Dermis microvascular lymphatic vessel endothelial cell (primary cell): ENCODE results near the gene STMND1. TPM values are rescaled to one million over a fixed set of nuclear protein-coding genes. Genes with fewer than 3 reads are reported as not detected.
A peak's percentile ranks its signal among the peaks of the same experiment; 100 is the strongest.

ENCODE experiments used
- DNase-seq, 2 donors: peaks; one replicate each; pipeline versions ENCODE4 v3.0.0 to v3.0.0-alpha.2; 2010; ENCODE audit warnings: low read depth in 2 of 2
- total RNA-seq: library from RNA; depleted of rRNA; stranded (reverse); fragments of >200 nt; gene quantifications from 2 replicates; pipeline ENCODE4 v1.2.1, GENCODE V29; 2014

STMND1 gene
- total RNA-seq, 1 donor from 2014 or later: not detected

DNA sequence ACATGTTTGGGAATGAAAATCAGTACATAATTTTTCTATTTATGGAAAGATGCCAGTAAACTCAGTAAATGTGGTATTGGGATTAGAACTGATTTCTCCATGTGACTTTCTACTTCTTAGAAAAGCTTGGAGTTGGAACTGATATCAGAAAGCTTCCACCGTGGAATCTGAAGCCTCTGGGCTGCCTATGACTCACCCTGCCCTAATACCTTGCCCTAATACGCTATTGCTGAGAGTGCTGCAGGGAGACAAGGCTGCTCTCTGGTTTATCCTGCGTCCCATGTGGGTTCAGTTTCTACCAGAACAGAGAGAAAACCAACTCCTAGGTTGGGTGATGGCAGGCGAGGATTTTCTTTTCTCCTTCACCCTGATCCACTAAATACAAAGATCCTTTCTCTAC is 3.3 kb upstream of the STMND1 start:
- no peak for DNase-seq

DNA sequence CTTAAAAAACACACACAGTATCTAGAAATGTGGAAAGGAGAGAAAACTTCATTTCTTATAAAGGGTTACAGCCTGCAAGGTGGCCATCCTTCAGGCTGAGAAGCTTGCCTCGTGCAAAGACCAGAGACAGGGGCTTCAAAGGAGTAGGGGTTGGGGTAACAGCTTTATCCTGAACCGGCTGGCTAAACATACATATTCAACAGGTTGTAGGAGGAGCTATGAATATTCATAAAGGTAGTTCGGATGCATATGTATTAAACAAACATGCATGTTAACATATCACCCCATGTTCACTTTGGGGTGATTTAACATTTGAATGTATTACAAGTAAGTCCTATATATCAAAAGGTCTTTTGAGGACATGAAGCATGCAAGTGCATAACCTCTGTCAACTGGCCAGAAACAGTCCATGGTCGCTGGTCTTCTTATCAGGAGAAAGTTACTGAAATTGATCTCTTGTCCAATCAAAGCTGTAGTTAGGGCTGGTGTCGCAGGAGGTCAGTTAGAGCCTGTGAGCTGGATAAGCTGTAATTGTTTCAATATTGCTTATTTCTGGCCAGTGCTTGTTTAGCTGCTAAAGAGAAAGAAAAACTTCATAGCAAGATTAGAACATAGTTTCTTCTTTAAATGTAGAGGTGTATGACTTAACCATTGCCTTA is 2.3 kb upstream of the STMND1 start:
- DNase-seq: no peak

DNA sequence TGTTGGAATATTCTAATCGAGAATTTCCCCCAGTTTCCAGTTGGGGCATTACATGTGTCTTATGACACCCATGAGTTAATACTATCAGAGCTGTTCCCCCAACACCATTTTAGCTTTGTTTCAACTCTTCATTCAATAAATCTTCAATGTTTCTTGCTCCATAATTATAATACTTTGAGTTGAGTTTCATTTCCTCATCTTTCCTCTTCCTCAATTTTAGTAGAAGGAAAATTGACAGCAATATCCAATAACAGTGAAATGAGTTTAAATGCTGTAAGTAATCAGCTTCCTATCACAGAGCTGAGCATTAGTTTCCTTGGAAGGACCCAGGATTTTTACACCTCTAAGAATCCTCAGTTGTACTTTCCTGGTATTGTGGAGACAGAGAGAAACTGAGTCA is 1.0 kb upstream of the STMND1 start:
- no peak for DNase-seq

DNA sequence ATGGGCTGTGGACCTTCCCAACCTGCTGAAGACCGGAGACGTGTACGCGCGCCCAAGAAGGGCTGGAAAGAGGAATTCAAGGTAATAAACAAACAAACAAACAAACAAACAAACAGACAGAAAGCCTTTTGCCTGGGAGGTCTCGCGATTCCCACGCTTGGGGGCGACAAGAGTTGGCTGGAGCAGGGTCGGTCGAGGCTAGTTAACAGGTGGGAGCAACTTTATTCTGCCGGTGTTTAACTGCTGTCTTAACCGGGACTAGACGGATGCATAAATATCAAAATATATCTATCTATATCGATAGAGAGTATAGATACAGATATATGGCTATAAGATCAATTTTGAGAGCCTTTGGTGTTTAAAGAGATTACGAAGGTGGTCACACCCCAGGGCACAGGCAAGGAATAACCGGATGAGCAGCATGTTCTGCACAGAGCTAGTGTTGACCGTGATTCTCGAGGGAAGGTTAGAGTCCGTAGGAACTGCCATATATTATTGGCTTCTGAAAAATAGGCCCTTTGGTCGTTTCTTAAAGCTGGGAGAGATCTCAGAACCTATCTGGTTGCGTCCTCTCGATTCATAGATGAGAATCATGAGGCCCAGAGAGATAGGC is 514 bp downstream of the STMND1 start:
- DNase-seq: no peak

DNA sequence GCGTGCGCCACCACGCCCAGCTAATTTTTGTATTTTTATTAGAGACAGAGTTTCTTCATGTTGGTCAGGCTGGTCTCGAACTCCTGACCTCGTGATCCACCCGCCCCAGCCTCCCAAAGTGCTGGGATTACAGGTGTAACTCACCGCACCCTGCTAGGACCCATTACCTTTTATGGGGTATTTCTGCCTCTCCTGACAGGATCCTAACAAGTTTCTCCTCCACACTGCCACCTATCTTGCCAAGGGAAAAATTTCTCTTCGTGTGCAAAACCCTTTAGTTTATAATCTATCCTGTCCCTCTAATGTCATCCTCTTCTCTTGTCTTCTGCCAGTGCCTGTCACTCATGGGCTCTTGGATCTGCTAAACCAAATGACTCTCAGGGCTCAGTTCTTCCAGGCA is 1.9 kb downstream of the STMND1 start:
- DNase-seq: no peak

DNA sequence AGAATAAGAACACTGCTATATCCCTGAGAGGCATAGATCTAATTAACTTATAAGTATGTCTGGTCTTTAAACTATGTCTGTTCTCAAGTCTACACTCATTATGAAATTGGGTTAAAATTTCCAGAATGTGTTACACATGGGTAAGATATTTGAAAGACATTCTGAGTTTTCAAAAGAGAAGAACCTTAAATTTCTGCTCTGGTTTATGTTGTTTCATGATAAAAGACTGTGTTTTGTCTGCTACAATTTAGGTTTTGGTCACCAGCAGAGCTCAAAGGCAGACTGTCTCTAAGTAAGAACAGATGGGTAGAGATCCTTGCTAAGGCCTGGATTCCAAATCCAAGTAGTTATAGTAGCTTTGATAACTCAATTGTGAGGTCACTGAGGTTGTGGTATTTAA is 6.0 kb downstream of the STMND1 start:
- no peak for DNase-seq

DNA sequence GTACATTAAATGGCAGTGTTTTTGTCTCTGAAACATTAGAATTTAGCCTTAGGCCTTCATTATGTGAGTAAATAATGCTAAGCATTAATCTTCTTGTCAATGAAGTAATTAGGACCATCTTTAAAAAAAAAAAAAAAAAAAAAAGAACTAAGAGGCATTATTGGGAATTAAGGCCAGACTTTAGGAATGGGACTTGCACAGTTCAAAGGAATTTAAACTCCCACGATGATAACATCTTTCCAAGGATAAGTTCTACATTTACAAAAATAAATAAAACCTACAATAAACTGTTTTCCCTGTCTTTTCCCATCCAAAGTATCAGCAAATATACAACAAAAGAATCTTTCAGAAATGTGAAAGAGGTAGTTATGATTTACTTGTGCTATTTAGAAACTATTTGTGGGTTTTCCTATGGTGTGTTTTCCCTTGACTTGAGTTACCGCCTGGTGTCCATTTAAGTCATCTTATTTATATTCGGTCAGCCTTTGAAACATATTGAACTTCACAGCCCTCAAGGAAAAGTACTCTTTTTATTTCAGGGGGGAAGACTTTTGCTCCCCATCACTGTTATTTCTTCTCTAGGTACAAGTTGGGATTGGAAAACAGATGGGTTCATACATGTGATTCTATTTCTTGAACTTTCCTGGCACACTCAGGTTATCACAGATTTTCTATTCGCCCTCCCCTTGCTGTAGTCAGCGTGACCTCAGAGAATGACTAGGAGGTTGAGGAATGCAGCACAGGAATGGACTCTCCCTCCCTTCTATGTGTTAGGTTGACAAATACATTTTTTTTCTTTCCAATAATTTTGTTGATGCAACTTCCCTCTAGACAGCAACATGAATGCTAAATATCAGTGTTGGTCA is 13.6 kb downstream of the STMND1 start:
- DNase-seq: peak; percentile 28 to 43

DNA sequence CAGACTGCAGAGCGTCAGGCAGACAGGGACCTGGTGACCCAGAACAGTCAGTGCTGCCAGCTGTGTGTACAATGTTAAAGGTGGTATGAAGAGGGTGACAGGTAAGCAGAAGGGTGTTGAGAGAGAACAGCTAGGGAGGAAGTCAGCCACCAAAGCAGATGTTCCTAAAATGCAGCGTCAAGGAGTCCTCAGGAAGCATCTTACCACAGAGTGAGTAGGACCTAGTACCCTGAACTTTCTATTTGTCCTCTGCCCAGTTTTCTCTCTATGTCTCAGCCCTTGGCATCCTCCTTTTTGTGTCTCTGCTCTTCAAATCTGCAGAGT is 14.2 kb downstream of the STMND1 start:
- DNase-seq: no peak

DNA sequence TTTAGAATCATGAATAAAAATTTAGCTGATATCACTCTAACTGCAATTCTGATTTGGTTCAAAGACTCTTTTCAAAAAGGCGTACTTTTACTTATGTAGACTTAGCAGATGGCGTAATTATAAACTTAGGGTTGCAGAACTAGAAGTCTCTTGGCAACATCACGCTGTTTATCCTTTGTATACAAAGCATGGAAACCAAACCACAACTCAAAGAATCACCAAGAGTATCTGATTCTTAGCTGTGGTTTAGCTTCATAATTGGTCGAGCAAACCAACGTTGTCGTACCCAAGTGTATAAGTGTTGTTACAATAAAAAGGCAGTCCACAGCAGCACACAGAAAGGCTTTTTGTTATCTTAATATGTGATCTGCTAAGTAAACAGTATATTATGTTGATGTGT is 18.2 kb downstream of the STMND1 start:
- no peak for DNase-seq

DNA sequence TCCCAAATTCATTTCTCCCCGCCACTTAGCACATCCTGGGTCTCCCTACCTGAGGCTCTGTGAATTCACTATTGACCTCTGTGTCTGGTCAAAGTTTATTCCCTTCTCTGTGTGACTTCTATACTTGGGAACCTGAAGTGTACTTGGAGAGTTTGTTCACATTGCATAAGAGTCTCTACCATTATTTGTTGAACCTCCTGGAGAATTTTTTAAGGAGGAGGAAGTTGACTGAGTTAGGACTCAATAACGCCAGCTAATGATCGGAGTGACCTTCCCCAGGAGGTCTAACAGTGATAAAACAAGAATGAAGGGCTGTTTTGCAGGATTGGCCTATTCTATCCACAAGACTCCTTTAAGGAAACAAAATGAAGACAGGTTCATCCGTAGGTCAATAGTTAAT is 23.6 kb downstream of the STMND1 start:
- DNase-seq: no peak

DNA sequence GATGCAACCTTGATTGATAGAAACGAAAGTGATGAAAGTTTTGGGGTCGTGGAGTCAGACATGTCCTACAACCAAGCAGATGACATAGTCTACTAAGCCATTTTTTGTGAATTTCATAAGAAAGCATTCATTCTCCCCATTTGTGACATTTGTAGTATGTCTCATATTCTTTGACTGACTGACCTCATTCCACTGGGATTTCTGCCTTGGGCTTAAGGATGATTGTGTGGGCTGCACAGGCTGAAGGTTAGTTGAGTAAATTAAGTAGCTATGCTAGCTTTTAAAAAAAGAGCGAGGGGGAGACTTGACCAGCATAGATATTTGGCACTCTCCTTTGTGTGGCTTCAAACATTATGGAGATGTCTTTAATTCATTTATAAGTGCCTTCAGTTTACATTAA is 28.9 kb downstream of the STMND1 start:
- no peak for DNase-seq

DNA sequence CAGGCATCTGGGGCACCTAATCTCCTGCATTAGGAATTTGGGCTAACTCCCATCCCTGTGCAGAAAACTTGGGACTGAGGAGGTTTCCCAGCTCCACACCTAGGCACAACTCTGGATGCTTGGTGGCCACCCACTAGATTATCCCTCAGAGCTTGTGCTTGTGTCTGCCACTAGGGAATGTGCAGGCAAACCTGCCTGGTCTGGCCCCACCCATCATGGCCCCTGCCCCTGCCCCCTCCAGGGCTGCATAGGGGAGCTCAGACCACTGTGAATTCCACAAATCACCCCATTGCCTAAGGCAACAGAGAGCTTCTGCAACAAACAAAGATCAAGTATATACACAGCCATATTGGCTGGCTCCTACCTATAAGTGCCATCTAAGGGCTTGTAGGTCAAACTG is 31.1 kb downstream of the STMND1 start:
- DNase-seq: no peak

DNA sequence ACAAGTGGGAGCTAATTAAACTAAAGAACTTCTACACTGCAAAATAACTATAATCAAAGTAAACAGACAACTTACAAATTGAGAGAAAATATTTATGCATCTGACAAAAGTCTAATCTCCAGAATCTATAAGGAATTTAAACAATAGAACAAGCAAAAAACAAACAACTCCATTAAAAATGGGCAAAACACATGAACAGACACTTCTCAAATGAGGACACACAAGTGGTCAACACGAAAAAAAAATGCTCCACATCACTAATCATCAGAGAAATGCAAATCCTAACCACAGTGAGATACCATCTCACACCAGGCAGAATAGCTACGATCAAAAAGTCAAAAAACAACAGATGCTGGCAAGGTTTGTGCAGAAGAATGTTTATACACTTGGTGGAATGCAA is 36.2 kb downstream of the STMND1 start:
- no peak for DNase-seq

DNA sequence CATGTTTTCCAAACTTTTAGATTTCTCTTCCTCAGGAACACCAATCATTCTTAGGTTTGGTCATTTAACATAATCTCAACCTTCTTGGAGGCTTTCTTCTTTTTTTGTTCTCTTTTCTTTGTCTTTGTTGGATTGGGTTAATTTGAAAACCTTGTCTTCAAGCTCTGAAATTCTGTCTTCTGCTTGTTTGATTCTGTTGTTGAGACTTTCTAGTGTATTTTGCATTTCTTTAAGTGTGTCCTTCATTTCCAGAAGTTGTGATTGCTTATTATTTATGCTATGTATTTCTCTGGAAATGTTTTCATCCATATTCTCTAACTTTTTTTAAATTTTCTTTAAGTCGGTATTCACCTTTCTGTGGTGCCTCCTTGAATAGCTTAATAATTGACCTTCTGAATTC is 42.2 kb downstream of the STMND1 start:
- no peak for DNase-seq

DNA sequence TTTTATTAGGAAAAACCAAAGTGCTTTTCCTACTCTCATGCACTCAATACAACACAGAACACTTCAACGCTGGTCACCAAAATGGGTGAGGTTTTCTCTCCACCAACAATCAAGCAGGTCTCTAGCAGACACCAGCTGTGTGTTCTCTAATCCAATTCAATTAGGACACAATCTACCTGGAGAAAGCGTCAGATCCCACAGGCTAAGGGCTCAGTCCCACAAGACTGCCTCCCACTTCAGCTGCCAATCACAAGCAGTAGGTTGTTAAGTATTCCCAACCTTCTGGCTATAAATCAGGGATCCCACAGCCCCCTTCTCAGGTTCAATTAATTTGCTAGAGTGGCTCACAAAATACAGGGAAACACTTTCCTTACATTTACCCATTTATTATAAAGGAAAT is 47.7 kb downstream of the STMND1 start:
- DNase-seq: no peak

DNA sequence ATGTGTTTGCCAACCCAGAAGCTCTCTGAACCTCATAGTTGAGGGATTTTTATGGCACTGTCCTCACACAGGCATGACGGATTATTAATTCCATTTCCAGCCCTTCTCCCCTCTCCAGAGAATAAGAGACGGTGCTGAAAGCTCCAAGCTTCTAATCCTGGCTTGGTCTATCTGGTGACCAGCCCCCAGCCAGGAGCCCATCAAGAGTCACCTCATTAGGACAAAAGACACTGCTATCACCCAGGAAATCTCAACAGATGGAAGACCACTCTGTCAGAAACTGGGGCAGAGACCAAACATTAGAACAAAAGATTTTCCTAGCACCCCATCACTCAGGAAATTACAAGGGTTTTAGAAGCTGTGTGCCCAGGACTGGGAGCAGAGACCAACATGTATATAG is 48.2 kb downstream of the STMND1 start:
- no peak for DNase-seq

DNA sequence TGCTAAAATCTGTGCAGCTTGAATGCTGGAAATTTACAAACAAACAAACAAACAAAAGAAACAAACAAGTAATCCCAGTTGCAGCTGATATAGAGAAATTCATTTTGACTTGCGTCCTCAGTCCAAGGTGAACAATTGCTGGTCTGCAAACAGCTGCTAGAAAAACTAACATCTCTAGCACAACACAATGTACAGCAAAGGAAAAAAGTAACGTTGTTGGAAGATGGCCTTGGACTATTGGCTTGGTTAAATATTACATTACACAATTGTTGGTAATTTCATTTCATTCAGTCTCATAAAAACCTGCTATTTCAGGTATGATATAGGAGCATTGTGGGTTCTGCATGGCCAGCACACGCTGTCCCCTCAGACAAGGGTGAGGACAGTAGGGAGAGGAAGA is 50.0 kb downstream of the STMND1 start:
- DNase-seq: no peak

DNA sequence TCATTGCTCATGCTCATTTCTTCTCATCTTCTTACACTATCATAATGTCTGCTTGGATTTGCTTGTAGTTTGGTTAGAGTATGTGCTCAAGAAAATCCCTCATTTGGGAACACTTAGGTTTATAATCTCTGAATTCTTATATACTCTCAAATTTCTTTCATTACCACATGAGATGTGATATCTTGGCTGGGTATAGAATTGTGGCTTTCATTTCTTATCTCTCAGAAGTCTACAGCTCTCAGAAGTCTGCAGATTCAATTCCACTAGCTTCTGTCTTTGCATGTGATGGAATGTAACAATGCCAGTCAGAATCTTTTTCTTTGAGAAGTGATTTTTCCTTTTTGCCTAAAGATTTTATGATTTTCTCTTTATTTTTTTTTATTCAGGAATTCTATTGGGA is 50.9 kb downstream of the STMND1 start:
- DNase-seq: no peak

DNA sequence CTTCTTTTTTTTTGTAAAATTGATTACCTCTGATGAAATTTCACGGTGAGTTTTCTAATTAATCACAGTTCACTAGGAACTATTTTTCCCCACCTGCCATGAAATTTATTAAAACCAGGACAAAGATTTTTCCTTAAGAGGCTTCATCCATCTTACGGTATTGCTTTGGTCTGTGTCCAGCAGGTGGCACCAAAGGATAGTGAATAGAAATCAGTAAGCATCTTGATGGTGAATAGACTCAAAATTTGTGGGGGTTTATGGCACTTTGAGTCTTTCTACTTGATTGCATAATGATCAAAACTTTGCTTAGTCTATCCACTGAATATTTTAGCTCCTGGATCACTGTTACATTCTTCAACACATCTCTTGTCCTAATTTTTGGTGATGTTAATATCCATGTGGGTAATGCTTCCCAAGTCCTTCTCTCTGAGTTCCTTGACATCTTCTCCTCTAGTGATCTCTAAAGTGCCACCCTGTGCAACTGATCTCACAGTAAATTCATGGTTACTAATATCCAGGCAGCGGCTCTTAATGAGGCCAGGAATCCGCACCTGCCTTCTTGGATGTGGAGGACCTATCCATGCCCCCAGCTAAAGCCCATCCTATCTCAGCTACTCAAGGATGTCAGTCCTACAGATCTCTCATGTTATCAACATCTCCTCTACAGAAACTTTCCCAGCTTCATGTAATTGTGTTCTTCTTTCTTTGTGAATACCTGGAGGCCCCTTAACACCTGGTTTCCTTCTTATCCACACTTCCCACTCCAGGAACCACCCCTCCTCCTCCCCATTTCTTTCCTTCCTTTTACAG is 54.5 kb downstream of the STMND1 start:
- peak; percentile 68 to 83 for DNase-seq

DNA sequence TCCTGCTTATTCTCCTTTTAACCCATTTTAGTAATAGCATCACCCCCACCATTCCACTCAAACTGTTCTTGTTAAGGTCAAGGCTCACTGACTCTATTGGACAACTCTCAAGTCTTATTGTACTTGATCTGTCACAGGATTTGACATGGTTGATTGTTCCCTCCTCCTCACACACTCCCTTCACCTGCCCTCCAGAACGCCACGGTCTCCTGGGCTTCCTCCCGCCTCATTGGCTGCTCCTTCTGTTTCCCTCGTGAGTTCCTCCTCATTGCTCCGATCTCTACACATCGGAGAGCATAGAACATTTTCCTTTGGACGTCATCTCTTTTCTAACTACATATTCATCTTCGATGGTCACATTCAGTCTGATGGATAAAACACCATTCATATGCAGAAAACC is 55.1 kb downstream of the STMND1 start:
- DNase-seq: no peak

DNA sequence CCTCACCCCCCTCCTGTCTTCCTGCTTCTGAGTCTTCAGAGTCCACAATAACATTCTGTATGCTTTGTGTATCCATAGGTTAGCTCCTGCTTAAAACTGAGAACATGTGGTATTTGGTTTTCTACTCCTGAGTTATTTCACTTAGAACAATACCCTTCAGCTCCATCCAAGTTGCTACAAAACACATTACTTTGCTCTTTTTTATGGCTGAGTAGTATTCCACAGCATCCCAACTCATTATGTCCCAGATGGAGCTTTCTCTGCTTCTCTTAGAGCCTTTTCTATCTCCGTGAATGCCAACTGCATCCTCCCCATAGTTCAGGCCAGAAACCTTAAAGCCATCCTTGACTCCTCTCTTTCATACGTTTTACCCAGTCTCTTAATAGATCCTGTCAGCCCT is 55.8 kb downstream of the STMND1 start:
- DNase-seq: no peak

DNA sequence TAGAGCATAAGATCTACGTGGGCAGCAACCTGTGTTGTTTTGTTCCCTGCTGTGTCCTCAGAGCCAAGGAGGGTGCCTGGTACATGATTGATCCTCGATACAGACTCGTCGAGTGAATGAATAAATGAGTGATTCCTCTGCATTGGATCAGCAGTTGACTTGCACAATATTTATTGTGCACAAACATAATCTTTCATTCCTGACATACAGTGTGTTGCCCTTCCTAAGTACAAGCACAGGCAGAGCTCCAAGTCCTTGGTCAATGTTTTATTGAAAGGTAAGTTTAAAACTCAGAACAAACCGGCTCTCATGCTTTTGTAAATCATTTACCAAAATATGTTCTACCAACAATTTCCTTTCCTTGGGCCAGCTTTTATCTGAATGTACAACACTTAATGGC is 57.4 kb downstream of the STMND1 start:
- no peak for DNase-seq
